HepG2 (cell line): ENCODE data around the gene GBA2. TPM values are rescaled to one million over a fixed set of nuclear protein-coding genes. Genes with fewer than 3 reads are reported as not detected.
A peak's percentile ranks its signal among the peaks of the same experiment; 100 is the strongest.

Experiments
- ATM ChIP-seq: fragments of 450-650 bp; IDR thresholded peaks from 2 replicates; pipeline ENCODE4 v1.7.1; 2017; ENCODE audit warnings: mild to moderate bottlenecking, borderline replicate concordance
- EP300 ChIP-seq, 3 experiments: sonication (generic) in 1 of 3; formaldehyde crosslinking in 1 of 3; IDR thresholded peaks; 2 replicates each; pipeline versions ENCODE4 v1.5.1 to v1.6.1; 2011 to 2020; ENCODE audit warnings: low read depth in 2 of 3, low read length in 2 of 3, borderline replicate concordance in 1 of 3, improper control_type of control experiment in 1 of 3, mild to moderate bottlenecking in 1 of 3, missing genetic modification reagents in 1 of 3, moderate library complexity in 1 of 3
- FLYWCH1 ChIP-seq: sonication (generic); formaldehyde crosslinking; IDR thresholded peaks from 2 replicates; pipeline ENCODE4 v1.8.1; 2023; ENCODE audit warnings: mild to moderate bottlenecking, missing genetic modification reagents
- FOXA3 ChIP-seq: IDR thresholded peaks from 2 replicates; pipeline ENCODE4 v1.6.1; 2016; ENCODE audit warnings: missing genetic modification reagents, missing compliant biosample characterization
- HIC2 ChIP-seq: sonication (generic); formaldehyde crosslinking; IDR thresholded peaks from 2 replicates; pipeline ENCODE4 v1.9.0; 2022; ENCODE audit warnings: low read depth, missing genetic modification reagents
- HNF1B ChIP-seq: sonication (generic); formaldehyde crosslinking; IDR thresholded peaks from 2 replicates; pipeline ENCODE4 v1.5.1; 2020; ENCODE audit warnings: mild to moderate bottlenecking, moderate library complexity, missing genetic modification reagents
- MED8 ChIP-seq: sonication (generic); formaldehyde crosslinking; IDR thresholded peaks from 2 replicates; pipeline ENCODE4 v1.8.1; 2023; ENCODE audit warnings: mild to moderate bottlenecking, missing genetic modification reagents; ENCODE audit not compliant: insufficient replicate concordance
- MLLT10 ChIP-seq: sonication (generic); formaldehyde crosslinking; IDR thresholded peaks from 2 replicates; pipeline ENCODE4 v1.4.0; 2020; ENCODE audit warnings: missing genetic modification reagents
- NR2F2 ChIP-seq: IDR thresholded peaks from 2 replicates; pipeline ENCODE4 v1.6.1; 2012; ENCODE audit warnings: low read depth, inconsistent platforms, borderline replicate concordance
- NR3C1 ChIP-seq: sonication (generic); formaldehyde crosslinking; IDR thresholded peaks from 2 replicates; pipeline ENCODE4 v1.4.0; 2020; ENCODE audit warnings: missing genetic modification reagents
- RARG ChIP-seq: sonication (generic); formaldehyde crosslinking; IDR thresholded peaks from 2 replicates; pipeline ENCODE4 v1.4.0; 2020; ENCODE audit warnings: low read depth, mild to moderate bottlenecking, missing genetic modification reagents
- RBFOX2 ChIP-seq: fragments of 200-400 bp; formaldehyde crosslinking; IDR thresholded peaks from 2 replicates; pipeline ENCODE4 v1.6.1; 2017; ENCODE audit warnings: low read depth, mild to moderate bottlenecking, low read length
- RFX5 ChIP-seq: IDR thresholded peaks from 2 replicates; pipeline ENCODE4 v1.6.1; 2011; ENCODE audit warnings: low read depth, low read length, improper control_type of control experiment
- SMARCC2 ChIP-seq: fragments of 450-650 bp; IDR thresholded peaks from 2 replicates; pipeline ENCODE4 v1.6.1; 2017; ENCODE audit warnings: antibody characterized with exemption, mild to moderate bottlenecking
- SRF ChIP-seq: IDR thresholded peaks from 2 replicates; pipeline ENCODE4 v1.6.1; 2011; ENCODE audit warnings: mild to moderate bottlenecking, low read depth, low read length, moderate library complexity
- SUZ12 ChIP-seq: fragments of 150-350 bp; IDR thresholded peaks from 2 replicates; pipeline ENCODE4 v1.6.1; 2014; ENCODE audit warnings: low read depth, low read length
- TEAD2 ChIP-seq: sonication (generic); formaldehyde crosslinking; IDR thresholded peaks from 2 replicates; pipeline ENCODE4 v1.9.0; 2021; ENCODE audit warnings: missing genetic modification reagents
- UBTF ChIP-seq: sonication (generic); formaldehyde crosslinking; IDR thresholded peaks from 2 replicates; pipeline ENCODE4 v1.4.0; 2020; ENCODE audit warnings: mild to moderate bottlenecking, missing genetic modification reagents
- ZNF234 ChIP-seq: sonication (generic); formaldehyde crosslinking; conservative IDR thresholded peaks from 2 replicates; pipeline ENCODE4 v1.5.1; 2020; ENCODE audit warnings: mild to moderate bottlenecking, missing genetic modification reagents
- ZNF292 ChIP-seq: sonication (generic); formaldehyde crosslinking; IDR thresholded peaks from 2 replicates; pipeline ENCODE4 v1.8.1; 2022; ENCODE audit warnings: mild to moderate bottlenecking, low read depth, missing genetic modification reagents, borderline replicate concordance
- ZNF331 ChIP-seq: sonication (generic); formaldehyde crosslinking; IDR thresholded peaks from 2 replicates; pipeline ENCODE4 v1.4.0; 2020; ENCODE audit warnings: missing genetic modification reagents
- ZNF44 ChIP-seq: sonication (generic); formaldehyde crosslinking; IDR thresholded peaks from 2 replicates; pipeline ENCODE4 v1.5.1; 2020; ENCODE audit warnings: mild to moderate bottlenecking, missing genetic modification reagents
- ZNF703 ChIP-seq: sonication (generic); formaldehyde crosslinking; IDR thresholded peaks from 2 replicates; pipeline ENCODE4 v1.5.1; 2020; ENCODE audit warnings: missing genetic modification reagents, mild to moderate bottlenecking, moderate library complexity, borderline replicate concordance
- ZNF780A ChIP-seq: sonication (generic); formaldehyde crosslinking; IDR thresholded peaks from 2 replicates; pipeline ENCODE4 v1.8.0; 2022; ENCODE audit warnings: mild to moderate bottlenecking, missing genetic modification reagents, moderate library complexity
- polyA plus RNA-seq, 8 experiments: library from polyadenylated mRNA; depleted of rRNA in 3 of 8; stranded (reverse) in 7 of 8; unstranded in 1 of 8; fragments of >200 nt; fragmentation: Illumina TruSeq in 4 of 8; extraction: Trizol in 4 of 8; gene quantifications; 2 replicates each; pipeline versions ENCODE4 v1.2.1 to v1.2.3, GENCODE V29; 2011 to 2016; ENCODE audit warnings: low read depth in 4 of 8, missing spikeins in 1 of 8, mixed read lengths in 1 of 8; ENCODE audit not compliant: insufficient read depth in 1 of 8
- total RNA-seq, 5 experiments: library from RNA; depleted of rRNA; stranded (reverse); fragments of >200 nt; fragmentation: Illumina TruSeq; extraction: Trizol; gene quantifications; 2 replicates each; pipeline ENCODE4 v1.2.3, GENCODE V29; 2016; ENCODE audit warnings: low read depth in 1 of 5

The GBA2 gene
- total and polyA plus RNA-seq, 2 of the 13 experiments (the other 11 are each of a cell fraction or from before 2014, with no cell fraction given), result 37.5 to 86.1 TPM

GRCh38 chr9:35728041-35728971 lies 20.7 kb downstream of the GBA2 start (continued):
- TF ChIP-seq ZNF292 (no peak), NR2F2 (peak; percentile 46; the same call in 1 of the 2 replicates), UBTF (CRISPR knock-in tag) (0 out of 2 replicates have a peak, but pooled peaks have one; percentile 31), SRF (peak; percentile 77), SMARCC2 (no peak), ZNF234 (CRISPR knock-in tag) (no peak), ZNF331 (no peak), ATM (no peak), FOXA3 (CRISPR knock-in tag) (peak; percentile 17; the same call in 1 of the 2 replicates), HIC2 (CRISPR knock-in tag) (no peak), FLYWCH1 (no peak), RFX5 (no peak), EP300 (IDR thresholded peaks at IDR 0.05; ENCODE audit: low read depth in 2 of 2, low read length in 2 of 2) (peak in 1 of 2 experiments; percentile 63; a peak in 2 of 4 replicates), EP300 (CRISPR knock-in tag; IDR thresholded peaks at IDR 0.05; ENCODE audit: borderline replicate concordance) (peak; percentile 66; the same call in 1 of the 2 replicates), SUZ12 (no peak), ZNF44 (no peak), NR3C1 (CRISPR knock-in tag) (no peak), HNF1B (CRISPR knock-in tag) (no peak), ZNF703 (CRISPR knock-in tag) (no peak), MLLT10 (no peak), RBFOX2 (0 out of 2 replicates have a peak, but pooled peaks have one; percentile 22), MED8 (CRISPR knock-in tag) (no peak), RARG (CRISPR knock-in tag) (no peak), TEAD2 (CRISPR knock-in tag) (no peak), ZNF780A (CRISPR knock-in tag) (no peak)
